DOHH2 (cell line): Measurements from ENCODE around the gene ABHD10.

Experiments
- EZH2phosphoT487 ChIP-seq: fragments of 200-600 bp; sonication (generic); IDR thresholded peaks from 2 replicates; pipeline ENCODE4 v1.6.1; 2017; ENCODE audit warnings: borderline replicate concordance, mild to moderate bottlenecking, antibody characterized with exemption, low read length, moderate library complexity, mixed read lengths
- TF ChIP-seq, protein P1 (sequence below): fragments of 200-600 bp; sonication (generic); IDR thresholded peaks from one replicate; pipeline ENCODE4 v1.5.1; 2014; ENCODE audit warnings: antibody characterized with exemption, mild to moderate bottlenecking, low read depth, low read length; ENCODE audit not compliant: poor library complexity, severe bottlenecking

DNA sequence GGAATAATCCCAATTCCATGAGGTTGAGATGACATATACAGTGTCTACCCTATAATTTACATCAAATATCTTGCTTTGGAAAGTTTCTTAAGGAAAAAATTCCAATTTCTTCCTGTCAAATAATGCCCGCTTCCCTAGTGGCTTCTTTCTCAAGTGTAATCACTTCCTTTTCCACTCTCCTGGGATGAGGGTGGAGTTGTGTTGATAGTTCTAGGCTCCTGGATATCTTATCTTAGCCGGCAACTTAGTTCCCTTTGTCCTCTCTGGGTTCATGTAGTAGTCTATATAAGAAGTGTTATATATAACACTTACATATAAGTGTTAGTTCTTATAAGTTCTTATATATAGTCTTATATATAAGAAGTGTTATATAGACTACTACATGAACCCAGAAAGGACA, 30.8 kb downstream of the ABHD10 start:
- TF ChIP-seq, protein P1, sequence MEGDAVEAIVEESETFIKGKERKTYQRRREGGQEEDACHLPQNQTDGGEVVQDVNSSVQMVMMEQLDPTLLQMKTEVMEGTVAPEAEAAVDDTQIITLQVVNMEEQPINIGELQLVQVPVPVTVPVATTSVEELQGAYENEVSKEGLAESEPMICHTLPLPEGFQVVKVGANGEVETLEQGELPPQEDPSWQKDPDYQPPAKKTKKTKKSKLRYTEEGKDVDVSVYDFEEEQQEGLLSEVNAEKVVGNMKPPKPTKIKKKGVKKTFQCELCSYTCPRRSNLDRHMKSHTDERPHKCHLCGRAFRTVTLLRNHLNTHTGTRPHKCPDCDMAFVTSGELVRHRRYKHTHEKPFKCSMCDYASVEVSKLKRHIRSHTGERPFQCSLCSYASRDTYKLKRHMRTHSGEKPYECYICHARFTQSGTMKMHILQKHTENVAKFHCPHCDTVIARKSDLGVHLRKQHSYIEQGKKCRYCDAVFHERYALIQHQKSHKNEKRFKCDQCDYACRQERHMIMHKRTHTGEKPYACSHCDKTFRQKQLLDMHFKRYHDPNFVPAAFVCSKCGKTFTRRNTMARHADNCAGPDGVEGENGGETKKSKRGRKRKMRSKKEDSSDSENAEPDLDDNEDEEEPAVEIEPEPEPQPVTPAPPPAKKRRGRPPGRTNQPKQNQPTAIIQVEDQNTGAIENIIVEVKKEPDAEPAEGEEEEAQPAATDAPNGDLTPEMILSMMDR, result no peak
- TF ChIP-seq EZH2phosphoT487, result no peak
